Neuronal stem cell (in vitro differentiated cells): ENCODE results near the gene KLHL24.

ENCODE experiments used
- DNase-seq: peaks from one replicate; pipeline ENCODE4 v3.0.0-alpha.2; 2013; ENCODE audit warnings: low spot score
- H2AFZ ChIP-seq: one replicate; pipeline ENCODE4 v1.6.1; 2013; ENCODE audit warnings: mild to moderate bottlenecking, low read length, inconsistent platforms
- H2AK5ac ChIP-seq: 2 replicates; pipeline ENCODE4 v1.6.1; 2013; ENCODE audit warnings: low read depth, mild to moderate bottlenecking, inconsistent platforms, low read length, moderate library complexity, mixed read lengths
- H2BK120ac ChIP-seq: 2 replicates; pipeline ENCODE4 v1.6.1; 2013; ENCODE audit warnings: low read depth, mild to moderate bottlenecking, inconsistent platforms, low read length, moderate library complexity, mixed read lengths
- H2BK12ac ChIP-seq: one replicate; pipeline ENCODE4 v1.6.1; 2013; ENCODE audit warnings: low read length, inconsistent platforms
- H2BK15ac ChIP-seq: 2 replicates; pipeline ENCODE4 v1.6.1; 2013; ENCODE audit warnings: mild to moderate bottlenecking, low read length, inconsistent platforms, mixed read lengths
- H2BK5ac ChIP-seq: one replicate; pipeline ENCODE4 v1.6.1; 2013; ENCODE audit warnings: inconsistent platforms, mild to moderate bottlenecking, low read length, moderate library complexity
- H3K14ac ChIP-seq: one replicate; pipeline ENCODE4 v1.6.1; 2013; ENCODE audit warnings: low read length, inconsistent platforms
- H3K18ac ChIP-seq: 2 replicates; pipeline ENCODE4 v1.6.1; 2013; ENCODE audit warnings: low read length, inconsistent platforms
- H3K23ac ChIP-seq: 2 replicates; pipeline ENCODE4 v1.6.1; 2013; ENCODE audit warnings: low read depth, mild to moderate bottlenecking, mixed read lengths, low read length, inconsistent platforms; ENCODE audit not compliant: poor library complexity
- H3K27ac ChIP-seq: replicated peaks from 3 replicates; pipeline ENCODE4 v1.5.1; 2013; ENCODE audit warnings: low read length, inconsistent platforms
- H3K27me3 ChIP-seq, 3 experiments: 2 replicates each; pipeline ENCODE4 v1.6.1; 2013; ENCODE audit warnings: low read length in 3 of 3, mild to moderate bottlenecking in 2 of 3, inconsistent platforms in 1 of 3, low read depth in 1 of 3, mixed read lengths in 1 of 3, moderate library complexity in 1 of 3; ENCODE audit not compliant: control insufficient read depth in 3 of 3, insufficient read depth in 3 of 3
- H3K36me3 ChIP-seq, 2 donors: replicated peaks in 1 of 2; 2 replicates each; pipeline ENCODE4 v1.6.1; 2013; ENCODE audit warnings: low read length in 2 of 2; ENCODE audit not compliant: control insufficient read depth in 2 of 2, insufficient read depth in 2 of 2
- H3K4ac ChIP-seq: 2 replicates; pipeline ENCODE4 v1.6.1; 2013; ENCODE audit warnings: inconsistent platforms, mild to moderate bottlenecking, low read length, moderate library complexity
- H3K4me1 ChIP-seq, 2 donors: 1 replicate in 1 of 2; 2 replicates in 1 of 2; pipeline ENCODE4 v1.6.1; 2013; ENCODE audit warnings: low read length in 2 of 2, low read depth in 1 of 2; ENCODE audit not compliant: control insufficient read depth in 2 of 2, insufficient read depth in 1 of 2
- H3K4me2 ChIP-seq: one replicate; pipeline ENCODE4 v1.6.1; 2013; ENCODE audit warnings: mild to moderate bottlenecking, low read length, inconsistent platforms; ENCODE audit not compliant: insufficient read depth, poor library complexity, severe bottlenecking
- H3K4me3 ChIP-seq, 2 donors: 2 replicates each; pipeline ENCODE4 v1.5.1; 2013; ENCODE audit warnings: low read length in 2 of 2, mild to moderate bottlenecking in 2 of 2, inconsistent platforms in 1 of 2, moderate library complexity in 1 of 2
- H3K79me1 ChIP-seq: one replicate; pipeline ENCODE4 v1.6.1; 2013; ENCODE audit warnings: low read depth, mild to moderate bottlenecking, inconsistent platforms, low read length, moderate library complexity
- H3K9ac ChIP-seq: one replicate; pipeline ENCODE4 v1.6.1; 2013; ENCODE audit warnings: mild to moderate bottlenecking, low read depth, low read length, inconsistent platforms; ENCODE audit not compliant: poor library complexity
- H3K9me3 ChIP-seq, 2 donors: replicated peaks in 1 of 2; 2 replicates each; pipeline versions ENCODE3 to v1.6.1; 2013; ENCODE audit warnings: low read length in 2 of 2, mild to moderate bottlenecking in 2 of 2, inconsistent platforms in 1 of 2, low read depth in 1 of 2, mixed read lengths in 1 of 2, moderate library complexity in 1 of 2; ENCODE audit not compliant: control insufficient read depth in 2 of 2, insufficient read depth in 1 of 2
- H4K8ac ChIP-seq: one replicate; pipeline ENCODE4 v1.6.1; 2013; ENCODE audit warnings: low read depth, mild to moderate bottlenecking, inconsistent platforms, low read length, moderate library complexity
- H4K91ac ChIP-seq: one replicate; pipeline ENCODE4 v1.6.1; 2013; ENCODE audit warnings: low read length, low read depth, mild to moderate bottlenecking, inconsistent platforms; ENCODE audit not compliant: poor library complexity
- WGBS, 2 donors: extraction: QIAGEN DNeasy Blood & Tissue Kit; methylation state at CpG; one replicate each; pipeline ENCODE4 v1.1.7; 2013; ENCODE audit warnings: missing lambda C conversion rate in 2 of 2, mixed read lengths in 1 of 2; ENCODE audit not compliant: insufficient read length in 2 of 2, insufficient replicate concordance in 1 of 2; ENCODE audit errors: extremely low coverage in 2 of 2; 5-methylcytosine and 5-hydroxymethylcytosine counted together

Gene KLHL24

GRCh38 chr3:183662099-183662498 is 26.7 kb downstream of the KLHL24 start:
- Histone ChIP-seq H3K4me2 (no peak overlapping the region), H2AK5ac (no peak overlapping the region), H2BK5ac (no peak overlapping the region), H3K79me1 (no peaks in the 10 kb centered on the region), H3K4ac (no peak overlapping the region), H3K27ac (no peak overlapping the region), H3K27me3 (peaks cover 0 to 2% (median under 1%) of the 10 kb centered on the region in 3 experiments), H3K18ac (no peak overlapping the region), H3K23ac (no peak overlapping the region), H3K14ac (no peak overlapping the region), H4K91ac (no peak overlapping the region), H2AFZ (no peak overlapping the region), H2BK120ac (no peak overlapping the region), H3K4me3 (no peak overlapping the region), H3K9ac (no peak overlapping the region), H3K36me3 (peaks cover 10 to 51% of the 10 kb centered on the region in 2 donors), H3K4me1 (no peaks in the 10 kb centered on the region), H4K8ac (no peak overlapping the region), H3K9me3 (peaks cover 3 to 6% of the 10 kb centered on the region in 2 donors), H2BK15ac (no peak overlapping the region), H2BK12ac (no peak overlapping the region)
- no peak for DNase-seq
- no CpG with 5 or more reads among the region's 3 CpGs for WGBS, 2 donors

- H3K4me2 ChIP-seq = no peak overlapping the region
- no peak overlapping the region for H2AFZ ChIP-seq
- no peak overlapping the region for H4K91ac ChIP-seq
- no peak overlapping the region for H2BK120ac ChIP-seq
- no peak for DNase-seq
- no peak overlapping the region for H4K8ac ChIP-seq
- H3K23ac ChIP-seq = no peak overlapping the region
- H2BK5ac ChIP-seq = no peak overlapping the region
- H3K79me1 ChIP-seq = peaks cover 2% of the 10 kb centered on the region
- H2BK12ac ChIP-seq = no peak overlapping the region
- H3K4me1 ChIP-seq = no peaks in the 10 kb centered on the region
- no CpG with 5 or more reads among the region's 3 CpGs for WGBS, 2 donors
- H3K18ac ChIP-seq = no peak overlapping the region
- no peak overlapping the region for H2BK15ac ChIP-seq
- H3K14ac ChIP-seq = no peak overlapping the region
- peaks cover 0 to 3% (median 2%) of the 10 kb centered on the region in 3 experiments for H3K27me3 ChIP-seq
- H2AK5ac ChIP-seq = no peak overlapping the region
- H3K4ac ChIP-seq = no peak overlapping the region
- H3K9me3 ChIP-seq = peaks cover 6 to 16% of the 10 kb centered on the region in 2 donors
- H3K27ac ChIP-seq = no peak overlapping the region
- H3K36me3 ChIP-seq = peaks cover 15 to 52% of the 10 kb centered on the region in 2 donors
- no peak overlapping the region for H3K9ac ChIP-seq
- H3K4me3 ChIP-seq = no peak overlapping the region
These were observed 29.5 kb downstream of the KLHL24 start for GRCh38 chr3:183664913-183665381.

- Histone ChIP-seq H2BK120ac (no peak overlapping the region), H2AK5ac (no peak overlapping the region), H2BK12ac (no peak overlapping the region), H3K27ac (no peak overlapping the region), H2BK5ac (no peak overlapping the region), H3K14ac (no peak overlapping the region), H2BK15ac (no peak overlapping the region), H3K4ac (no peak overlapping the region), H3K4me2 (no peak overlapping the region), H2AFZ (no peak overlapping the region), H3K9ac (no peak overlapping the region), H4K8ac (no peak overlapping the region), H4K91ac (no peak overlapping the region), H3K36me3 (peaks cover 0 to 3% of the 10 kb centered on the region in 2 donors), H3K9me3 (peaks cover 0 to 1% of the 10 kb centered on the region in 2 donors), H3K18ac (no peak overlapping the region), H3K4me1 (no peaks in the 10 kb centered on the region), H3K4me3 (no peak overlapping the region), H3K27me3 (no peaks in the 10 kb centered on the region), H3K79me1 (no peaks in the 10 kb centered on the region), H3K23ac (no peak overlapping the region)
- WGBS, 2 donors = no CpG with 5 or more reads among the region's 3 CpGs
- no peak for DNase-seq
These were observed 44.6 kb downstream of the KLHL24 start for GRCh38 chr3:183680061-183680460.

GRCh38 chr3:183687705-183688104 is 52.3 kb downstream of the KLHL24 start:
- Histone ChIP-seq H3K23ac (no peak overlapping the region), H3K27me3 (no peaks in the 10 kb centered on the region), H3K4ac (no peak overlapping the region), H3K79me1 (no peaks in the 10 kb centered on the region), H3K4me1 (no peaks in the 10 kb centered on the region), H3K36me3 (no peaks in the 10 kb centered on the region), H3K27ac (no peak overlapping the region), H4K91ac (no peak overlapping the region), H3K9me3 (no peaks in the 10 kb centered on the region), H3K18ac (no peak overlapping the region), H2AK5ac (no peak overlapping the region), H3K9ac (no peak overlapping the region), H4K8ac (no peak overlapping the region), H3K4me2 (no peak overlapping the region), H2BK12ac (no peak overlapping the region), H2AFZ (no peak overlapping the region), H3K4me3 (no peak overlapping the region), H2BK5ac (no peak overlapping the region), H2BK120ac (no peak overlapping the region), H3K14ac (no peak overlapping the region), H2BK15ac (no peak overlapping the region)
- DNase-seq = no peak
- WGBS, 2 donors = no CpG with 5 or more reads among the region's 6 CpGs
